A673 (cell line): ENCODE data around the gene GIT2.

Experiments
- EZH2 ChIP-seq: fragments of 200-600 bp; sonication (generic); IDR thresholded peaks from 2 replicates; pipeline ENCODE4 v1.6.1; 2017; ENCODE audit warnings: borderline replicate concordance, low read depth, mild to moderate bottlenecking, mixed read lengths, antibody characterized with exemption, low read length; ENCODE audit not compliant: poor library complexity, severe bottlenecking
- TF ChIP-seq, protein P1 (sequence below): fragments of 300-800, 200-600 bp; sonication (generic); conservative IDR thresholded peaks from 2 replicates; pipeline ENCODE4 v1.5.1; 2017; ENCODE audit warnings: low read depth, mild to moderate bottlenecking, antibody characterized with exemption, low read length, moderate library complexity, mixed read lengths

DNA sequence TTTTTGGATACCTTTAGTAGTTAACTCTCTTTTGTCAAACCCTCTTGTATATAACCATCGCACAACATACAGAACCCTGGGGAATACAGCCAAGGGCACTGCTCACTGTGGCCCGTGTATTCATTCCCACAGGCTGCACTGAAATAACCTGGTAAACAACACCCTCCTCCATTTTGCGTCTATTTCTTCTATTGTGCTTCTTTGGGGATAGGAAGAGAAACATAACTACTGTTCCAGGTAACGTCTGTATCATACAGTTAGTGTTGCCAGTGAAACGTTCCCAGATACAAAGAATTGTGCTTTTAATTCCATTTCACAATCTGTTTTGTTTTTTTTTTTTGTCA is 42.5 kb upstream of the GIT2 start:
- TF ChIP-seq, protein P1, sequence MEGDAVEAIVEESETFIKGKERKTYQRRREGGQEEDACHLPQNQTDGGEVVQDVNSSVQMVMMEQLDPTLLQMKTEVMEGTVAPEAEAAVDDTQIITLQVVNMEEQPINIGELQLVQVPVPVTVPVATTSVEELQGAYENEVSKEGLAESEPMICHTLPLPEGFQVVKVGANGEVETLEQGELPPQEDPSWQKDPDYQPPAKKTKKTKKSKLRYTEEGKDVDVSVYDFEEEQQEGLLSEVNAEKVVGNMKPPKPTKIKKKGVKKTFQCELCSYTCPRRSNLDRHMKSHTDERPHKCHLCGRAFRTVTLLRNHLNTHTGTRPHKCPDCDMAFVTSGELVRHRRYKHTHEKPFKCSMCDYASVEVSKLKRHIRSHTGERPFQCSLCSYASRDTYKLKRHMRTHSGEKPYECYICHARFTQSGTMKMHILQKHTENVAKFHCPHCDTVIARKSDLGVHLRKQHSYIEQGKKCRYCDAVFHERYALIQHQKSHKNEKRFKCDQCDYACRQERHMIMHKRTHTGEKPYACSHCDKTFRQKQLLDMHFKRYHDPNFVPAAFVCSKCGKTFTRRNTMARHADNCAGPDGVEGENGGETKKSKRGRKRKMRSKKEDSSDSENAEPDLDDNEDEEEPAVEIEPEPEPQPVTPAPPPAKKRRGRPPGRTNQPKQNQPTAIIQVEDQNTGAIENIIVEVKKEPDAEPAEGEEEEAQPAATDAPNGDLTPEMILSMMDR: no peak
- no peak for TF ChIP-seq EZH2
